ENCODE results near the gene SMTN. TPM values are rescaled to one million over a fixed set of nuclear protein-coding genes. Genes with fewer than 3 reads are reported as not detected.
"Not testable (repeated sequence)": the region's sequence is repeated elsewhere in the genome, so short reads cannot be mapped to it uniquely, and the experiment has no call there.

Gene SMTN
- total RNA-seq, 1 donor from 2014 or later, result 21.1 TPM

DNA sequence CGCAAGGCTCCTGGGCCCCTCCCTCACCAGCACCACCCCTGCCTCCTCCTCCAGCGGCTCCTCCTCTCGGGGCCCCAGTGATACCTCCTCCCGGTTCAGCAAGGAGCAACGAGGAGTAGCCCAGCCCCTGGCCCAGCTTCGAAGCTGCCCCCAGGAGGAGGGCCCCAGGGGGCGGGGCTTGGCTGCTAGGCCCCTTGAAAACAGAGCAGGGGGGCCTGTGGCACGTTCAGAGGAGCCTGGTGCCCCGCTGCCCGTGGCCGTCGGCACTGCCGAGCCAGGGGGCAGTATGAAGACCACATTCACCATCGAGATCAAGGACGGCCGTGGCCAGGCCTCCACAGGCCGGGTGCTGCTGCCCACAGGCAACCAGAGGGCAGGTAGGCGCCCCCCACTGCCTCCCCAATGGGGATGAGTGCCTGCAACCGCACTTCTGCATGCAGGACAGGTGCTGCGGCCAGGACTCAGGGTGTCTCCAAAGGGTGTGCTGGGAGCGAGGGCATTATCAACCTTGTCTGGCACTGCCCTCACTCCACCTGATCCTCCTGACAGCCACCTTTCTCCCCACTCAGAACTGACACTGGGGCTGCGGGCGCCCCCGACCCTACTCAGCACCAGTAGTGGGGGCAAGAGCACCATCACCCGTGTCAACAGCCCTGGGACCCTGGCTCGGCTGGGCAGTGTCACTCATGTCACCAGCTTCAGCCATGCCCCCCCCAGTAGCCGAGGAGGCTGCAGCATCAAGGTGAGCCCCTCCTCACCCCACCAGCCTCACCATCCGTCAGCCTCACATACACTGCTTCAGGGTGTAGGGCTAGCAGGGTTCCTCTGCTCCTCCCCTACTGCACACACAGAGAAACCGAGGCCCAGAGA lies 10.2 kb downstream of the SMTN start:
- ATAC-seq, result no peak

DNA sequence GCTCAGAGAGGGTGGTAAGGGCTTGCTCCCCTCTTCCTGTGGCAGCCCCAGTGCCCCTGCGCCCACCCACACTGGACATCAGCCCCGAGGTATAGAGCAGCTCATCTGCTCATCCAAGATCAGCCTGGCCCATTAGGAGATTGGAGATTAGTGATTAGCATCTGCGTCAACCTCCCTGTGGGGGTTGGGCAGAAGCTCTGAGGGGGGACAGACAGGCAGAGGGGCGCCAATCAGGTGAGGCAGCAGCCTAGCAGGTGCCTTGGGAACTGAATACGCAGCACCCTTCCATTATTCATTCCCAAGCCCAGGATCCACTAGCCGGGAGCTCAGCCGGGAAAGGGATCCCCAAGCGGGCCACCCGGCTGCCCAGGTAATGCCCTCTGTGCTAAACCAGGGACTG lies 11.0 kb downstream of the SMTN start:
- no peak for ATAC-seq

GRCh38 chr22:31093086-31093850 lies 12.2 kb downstream of the SMTN start:
- no peak for ATAC-seq

- ATAC-seq, result no peak
Measured at GRCh38 chr22:31094021-31094551, 13.0 kb downstream of the SMTN start.

DNA sequence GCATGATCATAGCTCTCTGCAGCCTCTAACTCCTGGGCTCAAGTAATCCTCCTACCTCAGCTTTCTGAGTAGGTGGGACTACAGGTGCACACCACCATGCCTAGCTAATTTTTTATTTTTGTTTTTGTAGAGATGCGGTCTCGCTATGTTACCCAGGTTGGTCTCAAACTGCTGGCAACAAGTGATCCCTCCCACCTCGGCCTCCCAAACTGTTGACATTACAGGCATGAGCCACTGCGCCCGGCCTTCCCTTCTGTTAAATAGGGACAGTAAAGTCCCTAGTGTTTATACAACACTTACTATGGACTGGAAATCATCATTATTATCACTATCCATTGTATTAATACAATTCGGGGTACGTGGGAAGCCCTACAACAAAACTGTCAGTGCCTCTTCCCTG lies 13.6 kb downstream of the SMTN start:
- no peak for ATAC-seq

DNA sequence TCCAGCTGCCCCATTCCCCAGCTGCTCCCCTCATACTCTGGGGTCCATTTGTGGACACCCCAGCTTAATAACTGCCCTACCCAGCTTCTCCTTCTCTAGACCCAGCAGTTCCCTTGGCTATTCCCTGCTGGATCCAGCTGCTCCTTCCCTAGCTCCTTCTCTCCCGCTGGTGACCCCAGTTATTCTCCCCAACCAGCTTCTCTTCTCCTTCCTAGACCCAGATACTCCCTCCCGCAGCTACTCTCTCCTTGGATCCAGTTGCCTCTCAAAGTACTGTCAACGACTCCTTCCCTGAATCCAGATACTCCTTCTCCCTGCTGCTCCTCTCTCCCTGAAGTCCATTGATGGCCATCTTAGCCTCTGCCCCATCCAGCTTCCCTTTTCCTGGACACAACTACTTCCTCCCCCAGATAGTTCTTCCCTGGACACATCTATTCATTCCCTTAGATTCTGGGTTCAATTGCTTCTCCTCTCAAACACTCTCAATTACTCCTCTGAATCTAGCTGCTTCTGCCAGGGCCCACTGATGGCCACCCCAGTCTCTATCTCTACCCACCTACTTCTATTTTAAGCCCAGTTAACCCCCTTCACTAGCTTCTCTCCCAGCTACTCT lies 14.6 kb downstream of the SMTN start:
- no peak for ATAC-seq

GRCh38 chr22:31096657-31097279 lies 15.7 kb downstream of the SMTN start:
- no peak for ATAC-seq

DNA sequence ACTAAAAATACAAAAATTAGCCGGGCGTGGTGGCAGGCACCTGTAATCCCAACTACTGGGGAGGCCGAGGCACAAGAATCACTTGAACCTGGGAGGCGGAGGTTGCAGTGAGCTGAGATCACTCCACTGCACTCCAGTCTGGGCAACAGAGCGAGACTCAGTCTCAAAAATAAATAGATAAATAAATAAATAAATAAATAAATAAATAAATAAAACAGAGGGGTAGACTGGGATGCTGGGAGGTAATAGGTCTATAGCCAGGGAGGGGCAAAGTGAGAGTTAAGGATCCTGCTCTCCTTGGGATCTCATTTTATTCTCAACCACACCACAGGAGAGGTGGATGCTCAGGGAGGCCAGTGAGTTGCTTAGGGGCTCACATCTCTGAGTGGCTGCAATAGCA lies 16.4 kb downstream of the SMTN start:
- ATAC-seq, result not testable (repeated sequence)

- no peak for ATAC-seq
Measured at GRCh38 chr22:31097941-31098631, 17.0 kb downstream of the SMTN start.

DNA sequence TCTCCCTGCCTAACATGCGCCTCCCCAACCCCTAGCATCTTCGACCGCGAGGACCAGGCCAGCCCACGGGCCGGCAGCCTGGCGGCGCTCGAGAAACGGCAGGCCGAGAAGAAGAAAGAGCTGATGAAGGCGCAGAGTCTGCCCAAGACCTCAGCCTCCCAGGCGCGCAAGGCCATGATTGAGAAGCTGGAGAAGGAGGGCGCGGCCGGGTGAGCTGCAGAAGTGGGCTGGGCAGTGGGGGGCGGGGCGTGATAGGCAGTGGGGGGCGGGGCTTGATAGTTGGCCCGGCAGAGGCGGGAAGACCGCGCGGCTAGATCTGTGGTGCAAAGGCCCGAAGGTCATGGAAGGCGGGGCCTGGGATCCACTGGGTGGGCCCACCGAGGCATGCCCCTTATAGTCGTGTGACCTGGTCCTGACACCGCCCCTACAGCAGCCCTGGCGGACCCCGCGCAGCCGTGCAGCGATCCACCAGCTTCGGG lies 17.6 kb downstream of the SMTN start:
- ATAC-seq, result no peak

- no peak for ATAC-seq
Measured at GRCh38 chr22:31099386-31099785, 18.3 kb downstream of the SMTN start.

DNA sequence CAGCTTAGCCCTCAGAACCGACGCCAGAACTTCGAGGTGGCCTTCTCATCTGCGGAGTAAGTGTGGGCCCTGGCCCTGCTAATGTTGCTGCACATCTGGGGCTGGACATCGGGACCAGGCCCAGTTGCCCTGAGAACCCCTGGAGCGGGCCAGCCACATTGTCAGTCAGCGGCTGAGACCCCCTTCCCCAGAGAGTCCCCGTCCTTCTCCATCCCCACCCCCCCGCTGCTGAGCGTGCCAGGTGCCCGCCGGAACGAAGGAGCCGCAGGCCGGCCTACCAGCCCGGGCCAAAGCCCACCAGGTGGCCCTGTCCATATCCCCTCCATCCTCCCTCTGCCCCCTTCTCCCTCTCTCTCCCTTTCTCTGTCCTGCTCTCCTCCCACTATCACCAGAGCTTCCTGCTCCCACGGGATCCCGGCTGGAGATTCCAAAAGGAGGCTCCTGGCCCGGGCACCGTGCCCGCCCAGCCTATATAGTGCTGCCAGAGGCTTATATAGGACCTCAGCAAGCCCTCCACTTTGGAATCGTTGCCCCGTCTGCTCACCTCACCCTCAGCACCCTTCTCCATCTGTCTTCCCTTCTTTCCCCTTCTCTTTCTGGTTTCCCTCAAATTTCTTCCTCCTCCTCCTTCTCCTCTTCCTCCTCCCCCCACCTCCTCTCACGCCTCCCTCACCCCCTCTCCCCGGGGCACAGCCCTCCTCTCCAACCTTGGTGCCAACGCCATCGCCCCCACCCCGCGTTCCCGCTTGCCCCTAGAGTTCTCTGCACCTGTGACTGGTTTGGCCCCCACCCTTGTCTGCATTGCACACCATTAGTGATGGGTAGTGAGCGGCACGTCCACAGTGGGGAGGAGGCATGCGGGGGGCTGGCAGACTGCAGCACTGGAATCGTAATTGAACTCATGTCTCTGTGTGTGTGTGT lies 19.0 kb downstream of the SMTN start:
- ATAC-seq, result no peak

DNA sequence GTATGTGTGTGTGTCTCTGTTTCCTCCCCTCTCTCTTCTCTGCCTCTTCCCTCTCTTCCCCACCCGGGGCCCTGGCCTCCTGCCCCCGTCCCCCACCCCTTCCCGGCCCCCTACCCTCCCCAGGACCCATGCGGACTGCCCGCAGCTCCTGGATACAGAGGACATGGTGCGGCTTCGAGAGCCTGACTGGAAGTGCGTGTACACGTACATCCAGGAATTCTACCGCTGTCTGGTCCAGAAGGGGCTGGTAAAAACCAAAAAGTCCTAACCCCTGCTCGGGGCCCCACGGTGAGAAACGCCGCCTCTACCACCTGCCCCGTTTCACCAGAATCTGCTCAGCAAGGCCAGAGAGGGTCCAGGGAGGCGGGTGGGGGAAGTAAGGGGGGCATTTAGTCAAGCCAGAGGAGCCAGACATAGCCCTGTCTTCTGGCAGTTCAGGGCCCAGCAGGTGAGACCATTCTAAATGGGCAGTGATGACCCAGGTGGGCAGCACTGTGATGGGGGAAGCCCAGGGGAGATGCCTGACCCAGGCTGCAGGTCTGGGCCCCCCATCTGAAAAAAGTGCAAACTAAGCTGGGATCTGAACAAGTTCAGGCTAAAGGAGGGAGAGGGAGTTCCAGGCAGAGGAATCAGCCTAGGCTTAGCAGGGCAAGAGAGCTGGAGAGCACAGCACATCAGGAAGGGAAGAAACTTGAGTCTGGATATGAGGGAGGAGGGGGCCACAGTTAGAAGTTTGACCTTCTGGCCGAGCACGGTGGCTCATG lies 19.8 kb downstream of the SMTN start:
- no peak for ATAC-seq

DNA sequence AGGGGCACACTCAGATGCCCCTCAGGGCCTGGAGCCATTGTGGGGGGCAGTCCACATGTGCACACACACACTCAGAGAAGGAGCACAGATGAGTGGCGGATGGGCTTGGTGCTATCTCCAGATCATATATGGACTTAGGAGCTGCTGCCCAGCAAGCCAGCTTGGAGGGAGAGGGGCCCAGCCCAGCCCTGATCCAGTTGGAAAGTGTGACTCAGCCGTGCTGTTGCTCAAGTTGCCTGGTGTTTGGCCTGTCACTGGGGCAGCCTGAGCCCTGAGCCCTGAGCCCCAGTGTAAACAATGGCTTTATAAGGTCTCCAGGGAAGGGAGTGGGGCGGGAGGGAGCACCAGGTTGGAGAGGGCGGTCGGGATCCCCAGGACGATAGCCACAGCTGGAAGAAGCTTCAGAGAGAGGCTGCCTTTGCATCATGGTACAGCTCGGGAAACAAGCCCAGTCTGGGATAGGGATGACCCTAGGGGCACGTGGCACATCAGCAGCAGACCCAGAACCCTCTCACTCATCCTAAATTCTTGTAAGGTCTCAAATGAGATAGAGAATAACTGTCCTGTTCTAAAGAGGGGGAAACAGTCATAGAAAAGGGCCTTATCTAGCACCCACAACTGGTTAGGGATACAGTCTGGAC lies 21.4 kb downstream of the SMTN start:
- ATAC-seq, result peak; percentile 50

- ATAC-seq, result no peak
Measured at GRCh38 chr22:31103111-31103510, 22.0 kb downstream of the SMTN start.

GRCh38 chr22:31103899-31104694 lies 23.0 kb downstream of the SMTN start:
- no peak for ATAC-seq

- no peak for ATAC-seq
Measured at GRCh38 chr22:31104869-31105268, 23.8 kb downstream of the SMTN start.

GRCh38 chr22:31105282-31105929 lies 24.3 kb downstream of the SMTN start:
- ATAC-seq, result no peak
